Retinal pigment epithelial cell (primary cell): ENCODE measurements around the gene RAB3D.

ENCODE experiments used
- DNase-seq: peaks from one replicate; pipeline ENCODE4 v3.0.0-alpha.2; 2010; ENCODE audit warnings: low read depth
- H3K4me3 ChIP-seq: 2 replicates; pipeline ENCODE4 v1.5.1; 2011; ENCODE audit warnings: mild to moderate bottlenecking, low read length, control low read depth, moderate library complexity
- TF ChIP-seq, protein P1 (sequence below): conservative IDR thresholded peaks from 2 replicates; pipeline ENCODE4 v1.5.1; 2011; ENCODE audit warnings: low read depth, low read length, control low read depth, inconsistent platforms

The RAB3D gene

DNA sequence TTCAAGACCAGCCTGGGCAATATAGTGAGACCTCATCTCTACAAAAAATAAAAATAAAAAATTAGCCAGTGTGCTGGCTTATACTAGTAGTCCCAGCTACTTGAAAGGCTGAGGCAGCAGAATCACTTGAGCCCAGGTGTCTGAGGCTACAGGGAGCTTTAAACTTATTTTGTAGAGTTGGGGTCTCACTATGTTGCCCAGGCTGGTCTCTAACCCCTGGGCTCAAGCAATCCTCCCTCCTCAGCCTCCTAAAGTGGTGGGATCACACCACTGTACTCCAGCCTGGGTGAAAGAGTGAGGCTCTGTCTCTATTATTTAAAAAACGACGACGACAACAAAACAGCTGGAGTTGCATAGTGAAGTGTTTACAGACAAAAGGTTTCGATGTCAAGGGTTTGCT is 8.0 kb downstream of the RAB3D start:
- H3K4me3 ChIP-seq, result no peak overlapping the region
- DNase-seq, result no peak
- TF ChIP-seq, protein P1, sequence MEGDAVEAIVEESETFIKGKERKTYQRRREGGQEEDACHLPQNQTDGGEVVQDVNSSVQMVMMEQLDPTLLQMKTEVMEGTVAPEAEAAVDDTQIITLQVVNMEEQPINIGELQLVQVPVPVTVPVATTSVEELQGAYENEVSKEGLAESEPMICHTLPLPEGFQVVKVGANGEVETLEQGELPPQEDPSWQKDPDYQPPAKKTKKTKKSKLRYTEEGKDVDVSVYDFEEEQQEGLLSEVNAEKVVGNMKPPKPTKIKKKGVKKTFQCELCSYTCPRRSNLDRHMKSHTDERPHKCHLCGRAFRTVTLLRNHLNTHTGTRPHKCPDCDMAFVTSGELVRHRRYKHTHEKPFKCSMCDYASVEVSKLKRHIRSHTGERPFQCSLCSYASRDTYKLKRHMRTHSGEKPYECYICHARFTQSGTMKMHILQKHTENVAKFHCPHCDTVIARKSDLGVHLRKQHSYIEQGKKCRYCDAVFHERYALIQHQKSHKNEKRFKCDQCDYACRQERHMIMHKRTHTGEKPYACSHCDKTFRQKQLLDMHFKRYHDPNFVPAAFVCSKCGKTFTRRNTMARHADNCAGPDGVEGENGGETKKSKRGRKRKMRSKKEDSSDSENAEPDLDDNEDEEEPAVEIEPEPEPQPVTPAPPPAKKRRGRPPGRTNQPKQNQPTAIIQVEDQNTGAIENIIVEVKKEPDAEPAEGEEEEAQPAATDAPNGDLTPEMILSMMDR, result no peak

DNA sequence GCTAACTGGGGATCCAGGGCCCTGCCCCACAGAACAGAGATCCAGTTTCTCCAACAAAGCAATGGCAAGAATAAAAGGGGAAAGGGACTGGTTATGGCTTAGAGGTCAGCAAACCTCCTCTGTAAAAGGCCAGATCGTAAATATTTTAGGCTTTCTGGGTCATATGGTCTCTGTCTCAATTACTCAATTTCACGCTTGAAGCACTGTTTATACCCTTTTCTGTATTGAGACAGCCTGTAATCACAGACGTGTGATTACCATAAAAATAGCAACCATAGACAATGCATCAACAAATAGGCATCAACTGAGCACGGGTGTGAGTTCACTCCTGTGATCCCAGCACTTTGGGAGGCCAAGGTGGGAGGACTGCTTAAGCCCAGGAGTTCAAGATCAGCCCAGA is 9.3 kb downstream of the RAB3D start:
- TF ChIP-seq, protein P1, result no peak
- no peak for DNase-seq
- no peak overlapping the region for H3K4me3 ChIP-seq

DNA sequence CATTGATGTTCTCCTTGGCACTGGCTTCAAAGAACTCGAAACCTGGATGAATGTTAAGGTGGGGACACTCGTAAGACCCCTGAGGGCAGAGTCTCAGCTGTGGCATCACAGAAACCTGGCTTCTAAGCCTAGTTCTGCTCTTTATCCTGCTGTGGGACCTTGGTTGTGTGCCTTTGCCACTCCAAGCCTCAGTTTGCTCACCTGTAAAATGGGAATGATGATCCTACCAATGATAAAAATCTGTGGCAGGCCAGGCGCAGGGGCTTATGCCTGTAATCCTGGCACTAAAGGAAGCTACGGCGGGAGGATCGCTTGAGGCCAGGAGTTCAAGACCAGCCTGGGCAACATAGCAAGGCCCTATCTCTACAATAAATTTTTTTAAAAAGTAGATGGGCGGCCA is 13.9 kb downstream of the RAB3D start:
- TF ChIP-seq, protein P1, result no peak
- H3K4me3 ChIP-seq, result no peak overlapping the region
- DNase-seq, result no peak

DNA sequence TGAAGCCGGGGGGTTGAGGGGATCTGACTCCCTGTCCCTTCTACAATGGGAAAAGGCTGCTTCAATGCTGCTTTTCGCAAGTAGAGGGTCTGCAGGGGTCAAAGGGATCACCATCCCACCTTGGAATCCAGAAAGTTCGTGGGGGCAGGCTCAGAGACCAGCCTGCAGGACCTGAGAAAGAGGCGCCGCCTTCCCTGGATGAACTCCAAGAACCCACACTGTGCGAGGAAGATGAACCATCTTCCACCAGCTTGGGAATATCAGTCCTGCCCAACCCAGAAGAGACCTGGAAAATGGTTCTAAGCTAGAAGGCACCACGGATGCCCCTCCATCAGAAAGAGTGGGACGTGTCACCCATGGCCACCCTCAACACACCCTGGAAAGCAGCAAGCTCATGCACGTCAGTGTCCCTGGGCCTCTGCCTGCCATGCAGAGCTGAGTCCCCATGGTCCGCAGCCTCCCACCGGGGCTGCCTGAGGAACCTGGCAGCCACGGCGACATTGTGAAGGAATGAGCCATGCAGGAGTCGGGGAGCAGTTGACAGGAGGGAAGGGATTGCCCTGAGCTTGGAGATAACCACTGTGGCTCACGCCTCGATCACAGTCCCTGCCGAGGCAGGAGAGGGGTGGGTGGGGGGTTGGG is 14.6 kb downstream of the RAB3D start:
- H3K4me3 ChIP-seq, result no peak overlapping the region
- TF ChIP-seq, protein P1, result no peak
- no peak for DNase-seq

DNA sequence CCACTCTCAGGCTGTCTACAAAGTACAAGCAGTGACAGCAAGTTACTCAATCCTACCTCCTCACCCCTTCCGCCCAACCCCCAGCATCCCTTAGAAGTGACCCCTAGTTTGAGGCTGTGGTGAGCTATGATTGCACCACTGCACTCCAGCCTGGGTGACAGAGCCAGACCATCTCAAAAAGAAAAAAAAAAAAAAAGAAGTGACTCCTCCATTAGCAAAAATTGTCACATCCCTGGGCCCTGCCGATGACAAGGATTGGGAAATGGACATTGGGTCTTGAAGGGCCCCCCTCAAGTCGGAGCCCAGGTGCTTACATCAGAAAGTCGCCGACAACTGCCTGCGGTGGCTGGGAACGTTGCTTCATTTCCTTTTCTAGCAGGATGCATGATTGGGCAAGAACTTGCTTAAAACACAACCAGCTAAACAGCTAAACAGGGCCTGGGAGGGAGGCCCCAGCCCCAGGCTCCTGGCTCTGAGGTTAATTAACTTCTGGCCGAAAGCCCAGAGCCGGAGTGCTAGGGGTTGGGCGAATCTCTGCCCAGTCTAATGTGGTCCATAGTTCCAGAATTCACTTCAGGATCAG is 15.3 kb downstream of the RAB3D start:
- H3K4me3 ChIP-seq, result peak overlapping the region; percentile 26
- DNase-seq, result peak; percentile 81

DNA sequence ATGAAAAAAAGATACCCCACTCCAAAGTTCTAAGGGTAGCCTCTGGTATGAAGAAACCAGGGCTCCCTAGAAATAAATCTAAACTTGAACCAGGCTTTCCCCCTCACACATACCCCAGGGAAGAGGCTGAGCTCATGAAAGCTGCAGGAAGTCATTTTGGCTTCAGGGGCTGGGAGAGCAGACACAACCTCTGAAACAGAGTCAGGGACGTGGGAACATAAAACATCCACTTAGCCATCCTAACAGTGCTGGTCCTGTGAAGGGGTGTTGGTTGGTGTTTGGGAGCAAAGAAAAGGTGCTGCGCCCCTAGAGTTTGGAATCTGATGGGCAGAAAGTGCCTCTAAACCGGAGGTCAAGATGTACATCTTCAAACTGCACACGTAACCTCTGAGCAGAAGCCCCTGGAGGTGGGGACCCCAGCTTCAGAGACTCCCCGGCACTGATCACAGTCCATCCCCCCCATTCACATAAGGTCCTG is 15.8 kb downstream of the RAB3D start:
- no peak for DNase-seq
- TF ChIP-seq, protein P1, result no peak
- H3K4me3 ChIP-seq, result no peak overlapping the region

More for the DNA sequence above, 15.3 kb downstream of the RAB3D start:
- TF ChIP-seq, protein P1, result no peak
